GM18870 (cell line): ENCODE measurements around the gene CYP26C1.

Experiments used
- ATAC-seq: cut with Tn5 transposase; IDR thresholded peaks from one replicate; pipeline ENCODE4 v1.9.1; 2021; ENCODE audit warnings: moderate library complexity; ENCODE audit not compliant: unreplicated experiment

CYP26C1 gene

GRCh38 chr10:93103953-93104352 is 43.4 kb downstream of the CYP26C1 start:
- ATAC-seq: no peak

GRCh38 chr10:93106631-93107072 is 46.1 kb downstream of the CYP26C1 start:
- ATAC-seq: no peak

- ATAC-seq: peak; percentile 69
These were observed 50.0 kb downstream of the CYP26C1 start for GRCh38 chr10:93110472-93111146.

GRCh38 chr10:93113042-93113441 is 52.4 kb downstream of the CYP26C1 start:
- ATAC-seq: no peak

DNA sequence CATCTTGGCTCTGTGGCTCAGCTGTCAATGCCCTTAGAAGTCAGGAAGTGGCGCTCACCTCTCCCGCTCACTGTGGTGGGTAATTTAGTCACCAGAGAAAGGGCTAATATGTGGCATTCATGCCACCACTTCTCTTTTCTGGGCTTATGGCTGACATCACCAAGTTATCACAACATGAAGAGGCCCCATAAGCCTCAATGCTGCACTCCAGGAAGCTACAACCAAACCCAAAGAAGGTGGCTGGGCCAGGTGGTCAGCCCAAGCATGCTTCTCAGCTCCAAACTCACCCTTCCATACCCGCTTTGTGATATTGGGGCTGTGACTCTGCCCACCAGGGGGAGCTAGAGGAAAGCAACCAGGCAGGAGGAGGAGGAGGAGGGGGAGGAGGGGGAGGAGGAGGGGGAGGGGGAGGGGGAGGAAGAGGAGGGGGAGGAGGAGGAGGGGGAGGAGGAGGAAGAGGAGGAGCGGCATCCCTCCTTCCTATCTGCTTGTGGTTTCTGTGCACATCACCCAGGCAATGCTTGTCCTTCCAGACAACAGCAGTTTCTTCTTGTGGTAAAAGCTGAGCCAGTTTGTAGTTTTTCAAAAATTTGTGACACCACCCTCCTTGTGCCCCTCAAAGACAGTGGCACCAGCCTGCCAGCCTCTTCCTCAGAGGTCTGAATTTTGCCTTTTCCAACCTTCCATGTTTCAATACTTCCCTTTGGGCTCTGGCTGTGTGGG is 55.2 kb downstream of the CYP26C1 start:
- ATAC-seq: peak; percentile 64
